Hepatic stellate cell (primary cell): ENCODE data around the gene CD81.

ENCODE experiments used
- DNase-seq: peaks from one replicate; pipeline ENCODE4 v3.0.0; 2011; ENCODE audit warnings: low spot score

The CD81 gene

GRCh38 chr11:2421996-2422395 is 44.9 kb downstream of the CD81 start:
- DNase-seq = no peak

GRCh38 chr11:2422461-2423156 is 45.5 kb downstream of the CD81 start:
- DNase-seq = no peak

- DNase-seq = no peak
These were observed 46.3 kb downstream of the CD81 start for GRCh38 chr11:2423157-2424025.

- DNase-seq = no peak
These were observed 47.8 kb downstream of the CD81 start for GRCh38 chr11:2424811-2425495.

GRCh38 chr11:2425506-2425905 is 48.4 kb downstream of the CD81 start:
- DNase-seq = no peak

GRCh38 chr11:2426221-2426620 is 49.1 kb downstream of the CD81 start:
- DNase-seq = no peak

- no peak for DNase-seq
These were observed 49.9 kb downstream of the CD81 start for GRCh38 chr11:2426826-2427521.

- no peak for DNase-seq
These were observed 50.7 kb downstream of the CD81 start for GRCh38 chr11:2427721-2428321.

GRCh38 chr11:2428322-2428795 is 51.2 kb downstream of the CD81 start:
- DNase-seq = peak; percentile 67

- no peak for DNase-seq
These were observed 54.3 kb downstream of the CD81 start for GRCh38 chr11:2431395-2431794.

- DNase-seq = no peak
These were observed 55.1 kb downstream of the CD81 start for GRCh38 chr11:2432171-2432621.

GRCh38 chr11:2432628-2433071 is 55.5 kb downstream of the CD81 start:
- no peak for DNase-seq

GRCh38 chr11:2433106-2433925 is 56.2 kb downstream of the CD81 start:
- no peak for DNase-seq

- DNase-seq = no peak
These were observed 56.9 kb downstream of the CD81 start for GRCh38 chr11:2434008-2434407.

GRCh38 chr11:2434506-2435255 is 57.6 kb downstream of the CD81 start:
- no peak for DNase-seq

GRCh38 chr11:2435288-2436012 is 58.3 kb downstream of the CD81 start:
- no peak for DNase-seq

- DNase-seq = no peak
These were observed 59.0 kb downstream of the CD81 start for GRCh38 chr11:2436013-2436520.

GRCh38 chr11:2436521-2437031 is 59.5 kb downstream of the CD81 start:
- DNase-seq = no peak

GRCh38 chr11:2437516-2437915 is 60.4 kb downstream of the CD81 start:
- DNase-seq = no peak
